ENCODE data around the gene ASXL2. TPM values are rescaled to one million over a fixed set of nuclear protein-coding genes. Genes with fewer than 3 reads are reported as not detected.
"Not testable (repeated sequence)": the region's sequence is repeated elsewhere in the genome, so short reads cannot be mapped to it uniquely, and the experiment has no call there.

ASXL2 gene
- total RNA-seq, 1 experiment from 2014 or later, result 34.0 TPM

DNA sequence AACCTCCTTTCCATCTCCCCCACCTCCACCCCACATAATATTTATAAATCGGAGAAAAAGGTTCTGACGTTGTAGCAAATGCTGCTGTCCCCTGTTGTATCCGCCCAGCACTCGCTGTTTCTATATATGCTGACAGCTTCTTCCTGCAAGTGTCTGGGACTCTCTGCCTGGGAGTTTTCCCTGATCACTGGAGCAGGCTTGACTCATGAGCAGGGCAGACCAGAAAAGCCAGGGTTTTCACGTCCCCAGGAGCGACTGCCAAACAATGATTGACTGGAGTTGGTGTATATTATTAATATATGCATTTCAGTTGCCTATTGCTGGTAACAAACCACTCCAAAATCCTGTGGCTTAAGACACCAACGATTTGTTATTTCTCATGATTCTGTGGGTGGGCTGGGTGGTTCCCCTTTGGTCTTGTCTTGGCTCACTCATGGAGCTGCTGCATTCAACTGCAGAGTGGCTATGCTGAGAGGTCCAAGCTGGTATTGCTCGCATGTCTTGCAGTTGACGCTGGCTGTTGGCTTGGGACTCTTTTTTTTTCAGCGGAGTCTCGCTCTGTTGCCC is 21.2 kb upstream of the ASXL2 start:
- CTCF ChIA-PET, result interaction anchor here (0.6 kb wide), 2 partner anchors 398 to 559 kb away, joined by 3 to 5 read pairs; no protein-coding TSS in a partner anchor
- POLR2A ChIA-PET, result interaction anchor here (1.7 kb wide), 1 partner anchor 21 kb away, joined by 4 read pairs; the partner anchor contains the start of gene ASXL2
- DNase-seq (ENCODE audit: unreplicated experiment), result no peak
- no peaks in the 10 kb centered on the region for H3K27me3 Mint-ChIP-seq (ENCODE audit: insufficient read depth, unreplicated experiment)
- no peaks in the 10 kb centered on the region for H3K4me1 Mint-ChIP-seq (ENCODE audit: insufficient read depth, unreplicated experiment)
- intact Hi-C loops (cut with micrococcal nuclease), result no loop called here
- BruUV-seq (replicated peaks), result no TSS peak
- TF ChIP-seq CTCF (IDR thresholded peaks at IDR 0.05; ENCODE audit: unreplicated experiment), result no peak
- H3K9me3 Mint-ChIP-seq (ENCODE audit: unreplicated experiment), result no peaks in the 10 kb centered on the region
- H3K4me3 Mint-ChIP-seq (ENCODE audit: unreplicated experiment), result no peak overlapping the region
- no peaks in the 10 kb centered on the region for H3K36me3 Mint-ChIP-seq (ENCODE audit: insufficient read depth, unreplicated experiment)
- H3K27ac Mint-ChIP-seq (ENCODE audit: low read depth, unreplicated experiment), result no peak overlapping the region

DNA sequence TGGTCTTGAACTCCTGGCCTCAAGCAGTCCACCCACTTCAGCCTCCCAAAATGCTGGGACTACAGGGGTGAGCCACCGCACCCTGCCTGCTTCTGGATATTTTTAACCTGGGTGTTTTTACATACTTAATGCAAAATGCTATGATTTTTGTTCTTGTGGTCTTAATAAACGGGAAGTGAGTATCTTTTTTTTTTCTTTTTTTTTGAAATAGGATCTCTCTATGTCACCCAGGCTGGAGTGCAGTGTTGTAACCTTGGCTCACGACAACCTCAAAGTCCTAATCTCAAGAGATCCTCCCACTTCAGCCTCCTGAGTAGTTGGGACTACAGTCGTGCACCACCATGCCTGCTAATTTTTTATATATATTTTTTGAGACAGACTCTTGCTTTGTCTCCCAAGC is 19.2 kb upstream of the ASXL2 start:
- Mint-ChIP-seq H3K36me3 (ENCODE audit: insufficient read depth, unreplicated experiment) (no peaks in the 10 kb centered on the region), H3K27me3 (ENCODE audit: insufficient read depth, unreplicated experiment) (no peaks in the 10 kb centered on the region), H3K4me1 (ENCODE audit: insufficient read depth, unreplicated experiment) (no peaks in the 10 kb centered on the region), H3K27ac (ENCODE audit: low read depth, unreplicated experiment) (no peak overlapping the region), H3K4me3 (ENCODE audit: unreplicated experiment) (no peak overlapping the region), H3K9me3 (ENCODE audit: unreplicated experiment) (no peaks in the 10 kb centered on the region)
- POLR2A ChIA-PET, result no interaction called here
- TF ChIP-seq CTCF (IDR thresholded peaks at IDR 0.05; ENCODE audit: unreplicated experiment), result no peak
- no peak for DNase-seq (ENCODE audit: unreplicated experiment)
- CTCF ChIA-PET, result no interaction called here
- intact Hi-C loops (cut with micrococcal nuclease), result no loop called here
- no TSS peak for BruUV-seq (replicated peaks)

DNA sequence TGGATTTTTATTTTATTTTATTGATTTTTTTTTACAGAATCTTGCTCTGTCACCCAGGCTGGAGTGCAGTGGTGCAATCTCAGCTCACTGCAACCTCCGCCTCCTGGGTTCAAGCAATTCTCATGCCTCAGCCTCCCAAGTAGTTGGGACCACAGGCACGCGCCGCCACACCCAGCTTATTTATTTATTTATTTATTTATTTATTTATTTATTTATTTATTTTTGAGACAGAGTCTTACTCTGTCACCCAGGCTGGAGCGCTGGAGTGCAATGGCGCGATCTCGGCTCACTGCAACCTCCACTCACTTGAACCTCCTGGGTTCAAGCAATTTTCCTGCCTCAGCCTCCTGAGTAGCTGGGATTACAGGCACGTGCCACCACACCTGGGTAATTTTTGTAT is 18.0 kb upstream of the ASXL2 start:
- not testable (repeated sequence) for H3K27ac Mint-ChIP-seq (ENCODE audit: low read depth, unreplicated experiment); H3K4me3 Mint-ChIP-seq (ENCODE audit: unreplicated experiment)

GRCh38 chr2:25895610-25896009 is 17.3 kb upstream of the ASXL2 start:
- BruUV-seq (replicated peaks), result no TSS peak
- Mint-ChIP-seq H3K27me3 (ENCODE audit: insufficient read depth, unreplicated experiment) (no peaks in the 10 kb centered on the region), H3K9me3 (ENCODE audit: unreplicated experiment) (no peaks in the 10 kb centered on the region), H3K4me3 (ENCODE audit: unreplicated experiment) (no peak overlapping the region), H3K4me1 (ENCODE audit: insufficient read depth, unreplicated experiment) (no peaks in the 10 kb centered on the region), H3K27ac (ENCODE audit: low read depth, unreplicated experiment) (peak overlapping the region; percentile 7), H3K36me3 (ENCODE audit: insufficient read depth, unreplicated experiment) (no peaks in the 10 kb centered on the region)
- TF ChIP-seq CTCF (IDR thresholded peaks at IDR 0.05; ENCODE audit: unreplicated experiment), result no peak
- CTCF ChIA-PET, result interaction anchor here (0.7 kb wide), 2 partner anchors 252 to 329 kb away, joined by 3 to 5 read pairs; no protein-coding TSS in a partner anchor
- no peak for DNase-seq (ENCODE audit: unreplicated experiment)
- intact Hi-C loops (cut with micrococcal nuclease), result no loop called here
- POLR2A ChIA-PET, result interaction anchor here (0.7 kb wide), 1 partner anchor 16 kb away, joined by 3 read pairs; no protein-coding TSS in a partner anchor

More for the DNA sequence above, 18.0 kb upstream of the ASXL2 start:
- CTCF ChIA-PET, result interaction anchor here (0.6 kb wide), 1 partner anchor 1189 kb away, joined by 4 read pairs; no protein-coding TSS in a partner anchor
- DNase-seq (ENCODE audit: unreplicated experiment); H3K9me3 Mint-ChIP-seq (ENCODE audit: unreplicated experiment); BruUV-seq (replicated peaks); POLR2A ChIA-PET; intact Hi-C loops (cut with micrococcal nuclease); H3K4me1 Mint-ChIP-seq (ENCODE audit: insufficient read depth, unreplicated experiment); H3K36me3 Mint-ChIP-seq (ENCODE audit: insufficient read depth, unreplicated experiment); H3K27me3 Mint-ChIP-seq (ENCODE audit: insufficient read depth, unreplicated experiment): not testable (repeated sequence)
